Fibroblast of lung (primary cell): Measurements from ENCODE around the gene TNP2.

Source experiments
- EZH2 ChIP-seq: IDR thresholded peaks from 2 replicates; pipeline ENCODE4 v1.5.1; 2012; ENCODE audit warnings: low read length, control low read depth, mild to moderate bottlenecking; ENCODE audit errors: missing control alignments
- TF ChIP-seq, protein P1 (sequence below), 2 donors: IDR thresholded peaks in 1 of 2; conservative IDR thresholded peaks in 1 of 2; 1 replicate in 1 of 2; 2 replicates in 1 of 2; pipeline ENCODE4 v1.5.1; 2011 to 2012; ENCODE audit warnings: low read length in 2 of 2, control low read depth in 1 of 2, inconsistent platforms in 1 of 2, low read depth in 1 of 2, mild to moderate bottlenecking in 1 of 2

DNA sequence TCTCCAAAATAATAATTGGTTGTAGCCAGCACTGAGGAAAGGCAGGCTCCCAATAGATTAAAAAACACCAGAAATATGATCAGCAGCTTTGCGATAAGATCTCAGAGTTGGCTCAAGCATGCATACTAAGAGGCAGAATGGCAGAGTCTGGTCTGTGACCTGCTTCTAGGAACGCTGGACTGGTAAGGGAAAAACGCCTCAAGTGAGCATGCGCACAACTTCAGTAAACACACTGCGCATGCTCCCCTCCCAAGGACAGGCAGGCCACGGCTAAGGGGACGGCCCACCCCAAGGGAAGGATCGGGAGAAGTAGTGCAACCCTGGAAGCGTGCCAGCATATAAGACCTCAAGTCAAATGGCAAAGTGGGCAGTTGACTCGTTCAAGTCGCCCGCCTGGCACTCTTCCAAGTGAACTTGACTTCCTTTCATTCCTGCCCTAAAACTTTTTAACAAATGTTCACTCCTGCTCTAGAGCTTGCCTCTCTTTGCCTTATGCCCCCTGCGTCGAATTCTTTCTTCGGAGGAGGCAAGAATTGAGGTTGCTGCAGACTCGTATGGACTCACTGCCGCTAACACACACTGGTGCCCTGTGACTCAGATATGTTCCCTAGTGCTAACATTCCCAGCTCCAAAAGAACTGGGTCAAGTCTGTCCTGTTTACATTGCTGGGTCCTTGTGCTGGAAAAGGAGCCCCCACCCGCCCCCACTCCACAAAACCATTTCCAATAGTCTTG, 34.4 kb upstream of the TNP2 start:
- TF ChIP-seq, protein P1, sequence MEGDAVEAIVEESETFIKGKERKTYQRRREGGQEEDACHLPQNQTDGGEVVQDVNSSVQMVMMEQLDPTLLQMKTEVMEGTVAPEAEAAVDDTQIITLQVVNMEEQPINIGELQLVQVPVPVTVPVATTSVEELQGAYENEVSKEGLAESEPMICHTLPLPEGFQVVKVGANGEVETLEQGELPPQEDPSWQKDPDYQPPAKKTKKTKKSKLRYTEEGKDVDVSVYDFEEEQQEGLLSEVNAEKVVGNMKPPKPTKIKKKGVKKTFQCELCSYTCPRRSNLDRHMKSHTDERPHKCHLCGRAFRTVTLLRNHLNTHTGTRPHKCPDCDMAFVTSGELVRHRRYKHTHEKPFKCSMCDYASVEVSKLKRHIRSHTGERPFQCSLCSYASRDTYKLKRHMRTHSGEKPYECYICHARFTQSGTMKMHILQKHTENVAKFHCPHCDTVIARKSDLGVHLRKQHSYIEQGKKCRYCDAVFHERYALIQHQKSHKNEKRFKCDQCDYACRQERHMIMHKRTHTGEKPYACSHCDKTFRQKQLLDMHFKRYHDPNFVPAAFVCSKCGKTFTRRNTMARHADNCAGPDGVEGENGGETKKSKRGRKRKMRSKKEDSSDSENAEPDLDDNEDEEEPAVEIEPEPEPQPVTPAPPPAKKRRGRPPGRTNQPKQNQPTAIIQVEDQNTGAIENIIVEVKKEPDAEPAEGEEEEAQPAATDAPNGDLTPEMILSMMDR (conservative IDR thresholded peaks at IDR 0.05 in 1 of 2, IDR thresholded peaks at IDR 0.05 in 1 of 2; ENCODE audit: low read depth in 1 of 2, low read length in 2 of 2) = no peak
- no peak for TF ChIP-seq EZH2
